ENCODE data around the gene ARHGAP22. TPM values are rescaled to one million over a fixed set of nuclear protein-coding genes. Genes with fewer than 3 reads are reported as not detected.

ARHGAP22 gene
- total RNA-seq, 1 donor from 2014 or later = 1.0 TPM

GRCh38 chr10:48634198-48634983 is 29.5 kb upstream of the ARHGAP22 start:
- Histone ChIP-seq H3K4me3 (ENCODE audit: low read length in 3 of 3) (no peak overlapping the region), H3K4me1 (ENCODE audit: control insufficient read depth in 3 of 3, insufficient read depth in 3 of 3, low read length in 3 of 3) (peaks cover 0 to 24% (median 0%) of the 10 kb centered on the region in 3 donors), H3K27ac (ENCODE audit: low read depth, low read length) (peak overlapping the region; percentile 23), H3K9me3 (ENCODE audit: control insufficient read depth in 3 of 3, low read length in 3 of 3) (no peaks in the 10 kb centered on the region), H3K9ac (ENCODE audit: low read depth in 1 of 3, low read length in 3 of 3) (no peak overlapping the region), H3K27me3 (ENCODE audit: control insufficient read depth in 3 of 3, insufficient read depth in 3 of 3, low read length in 3 of 3) (peaks cover 0 to 6% (median 4%) of the 10 kb centered on the region in 3 donors), H3K36me3 (ENCODE audit: control insufficient read depth in 3 of 3, insufficient read depth in 3 of 3, low read length in 3 of 3) (no peaks in the 10 kb centered on the region)

- peaks cover 0 to 19% (median 0%) of the 10 kb centered on the region in 3 donors for H3K4me1 ChIP-seq (ENCODE audit: control insufficient read depth in 3 of 3, insufficient read depth in 3 of 3, low read length in 3 of 3)
- no peak overlapping the region for H3K9ac ChIP-seq (ENCODE audit: low read depth in 1 of 3, low read length in 3 of 3)
- no peak overlapping the region for H3K4me3 ChIP-seq (ENCODE audit: low read length in 3 of 3)
- no peaks in the 10 kb centered on the region for H3K9me3 ChIP-seq (ENCODE audit: control insufficient read depth in 3 of 3, low read length in 3 of 3)
- H3K27ac ChIP-seq (ENCODE audit: low read depth, low read length) = peak overlapping the region; percentile 22
- H3K36me3 ChIP-seq (ENCODE audit: control insufficient read depth in 3 of 3, insufficient read depth in 3 of 3, low read length in 3 of 3) = no peaks in the 10 kb centered on the region
- H3K27me3 ChIP-seq (ENCODE audit: control insufficient read depth in 3 of 3, insufficient read depth in 3 of 3, low read length in 3 of 3) = peaks cover 0 to 6% (median 4%) of the 10 kb centered on the region in 3 donors
Observed at GRCh38 chr10:48633381-48634197, 28.7 kb upstream of the ARHGAP22 start.

GRCh38 chr10:48632166-48632565 is 27.3 kb upstream of the ARHGAP22 start:
- Histone ChIP-seq H3K9me3 (ENCODE audit: control insufficient read depth in 3 of 3, low read length in 3 of 3) (no peaks in the 10 kb centered on the region), H3K27ac (ENCODE audit: low read depth, low read length) (no peak overlapping the region), H3K36me3 (ENCODE audit: control insufficient read depth in 3 of 3, insufficient read depth in 3 of 3, low read length in 3 of 3) (no peaks in the 10 kb centered on the region), H3K4me3 (ENCODE audit: low read length in 3 of 3) (no peak overlapping the region), H3K4me1 (ENCODE audit: control insufficient read depth in 3 of 3, insufficient read depth in 3 of 3, low read length in 3 of 3) (peaks cover 0 to 19% (median 0%) of the 10 kb centered on the region in 3 donors), H3K9ac (ENCODE audit: low read depth in 1 of 3, low read length in 3 of 3) (no peak overlapping the region), H3K27me3 (ENCODE audit: control insufficient read depth in 3 of 3, insufficient read depth in 3 of 3, low read length in 3 of 3) (peaks cover 0 to 6% (median 4%) of the 10 kb centered on the region in 3 donors)

DNA sequence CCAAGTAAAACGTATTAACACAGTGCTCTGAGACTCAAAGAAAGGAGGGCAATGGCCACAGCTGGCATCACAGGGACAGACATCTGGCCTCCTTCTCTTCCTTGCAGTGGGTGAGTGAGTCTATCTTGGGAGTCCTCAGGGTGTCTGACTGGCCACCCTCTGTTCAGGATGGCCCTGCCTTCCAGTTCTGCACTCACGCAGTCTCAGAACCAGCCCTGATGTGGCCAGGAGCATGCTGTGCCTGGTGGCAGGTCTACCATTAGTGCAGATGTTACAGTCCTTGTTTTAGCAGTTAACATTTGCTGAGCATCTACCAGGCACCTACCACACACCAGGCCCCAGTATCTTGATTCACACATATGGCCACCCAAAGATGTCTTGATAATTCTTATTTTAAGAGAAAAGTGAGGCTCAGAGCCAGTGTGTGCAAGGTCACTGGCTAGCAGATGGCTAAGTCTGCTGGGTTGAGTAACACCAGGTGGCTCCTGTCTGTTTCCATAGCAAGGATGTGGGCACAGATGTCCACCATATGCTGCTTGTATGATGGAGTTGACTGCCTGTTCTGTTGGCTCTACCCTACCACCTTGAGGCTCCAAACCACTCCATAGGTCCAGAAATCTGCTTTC is 23.2 kb upstream of the ARHGAP22 start:
- Histone ChIP-seq H3K4me3 (ENCODE audit: low read length in 3 of 3) (no peak overlapping the region), H3K4me1 (ENCODE audit: control insufficient read depth in 3 of 3, insufficient read depth in 3 of 3, low read length in 3 of 3) (no peaks in the 10 kb centered on the region), H3K9me3 (ENCODE audit: control insufficient read depth in 3 of 3, low read length in 3 of 3) (no peaks in the 10 kb centered on the region), H3K9ac (ENCODE audit: low read depth in 1 of 3, low read length in 3 of 3) (no peak overlapping the region), H3K27me3 (ENCODE audit: control insufficient read depth in 3 of 3, insufficient read depth in 3 of 3, low read length in 3 of 3) (no peaks in the 10 kb centered on the region), H3K27ac (ENCODE audit: low read depth, low read length) (no peak overlapping the region), H3K36me3 (ENCODE audit: control insufficient read depth in 3 of 3, insufficient read depth in 3 of 3, low read length in 3 of 3) (no peaks in the 10 kb centered on the region)

- Histone ChIP-seq H3K36me3 (ENCODE audit: control insufficient read depth in 3 of 3, insufficient read depth in 3 of 3, low read length in 3 of 3) (no peaks in the 10 kb centered on the region), H3K27me3 (ENCODE audit: control insufficient read depth in 3 of 3, insufficient read depth in 3 of 3, low read length in 3 of 3) (no peaks in the 10 kb centered on the region), H3K4me1 (ENCODE audit: control insufficient read depth in 3 of 3, insufficient read depth in 3 of 3, low read length in 3 of 3) (no peaks in the 10 kb centered on the region), H3K4me3 (ENCODE audit: low read length in 3 of 3) (no peak overlapping the region), H3K9ac (ENCODE audit: low read depth in 1 of 3, low read length in 3 of 3) (no peak overlapping the region), H3K27ac (ENCODE audit: low read depth, low read length) (no peak overlapping the region), H3K9me3 (ENCODE audit: control insufficient read depth in 3 of 3, low read length in 3 of 3) (no peaks in the 10 kb centered on the region)
Observed at GRCh38 chr10:48626986-48627731, 22.3 kb upstream of the ARHGAP22 start.

DNA sequence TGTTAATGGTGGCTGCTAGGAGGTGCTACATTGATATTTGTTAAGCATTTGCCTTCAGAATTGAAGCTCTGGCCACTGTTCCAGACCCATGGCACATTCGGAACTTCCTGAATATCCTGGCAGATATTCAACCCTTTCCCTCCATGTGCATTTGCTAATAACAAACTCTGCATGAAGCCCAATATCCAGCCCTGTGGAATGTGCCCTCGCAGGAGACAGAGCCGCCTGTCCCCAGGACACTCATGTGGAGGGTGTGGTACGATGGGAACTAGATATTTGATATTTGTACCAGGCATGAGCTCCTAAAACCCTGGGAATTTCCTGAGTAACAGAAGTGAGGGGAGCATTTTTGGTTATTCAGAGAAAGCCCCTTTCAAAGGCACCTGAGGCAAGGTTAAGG is 21.6 kb upstream of the ARHGAP22 start:
- Histone ChIP-seq H3K27ac (ENCODE audit: low read depth, low read length) (no peak overlapping the region), H3K4me1 (ENCODE audit: control insufficient read depth in 3 of 3, insufficient read depth in 3 of 3, low read length in 3 of 3) (no peaks in the 10 kb centered on the region), H3K27me3 (ENCODE audit: control insufficient read depth in 3 of 3, insufficient read depth in 3 of 3, low read length in 3 of 3) (no peaks in the 10 kb centered on the region), H3K9me3 (ENCODE audit: control insufficient read depth in 3 of 3, low read length in 3 of 3) (no peaks in the 10 kb centered on the region), H3K9ac (ENCODE audit: low read depth in 1 of 3, low read length in 3 of 3) (no peak overlapping the region), H3K4me3 (ENCODE audit: low read length in 3 of 3) (no peak overlapping the region), H3K36me3 (ENCODE audit: control insufficient read depth in 3 of 3, insufficient read depth in 3 of 3, low read length in 3 of 3) (no peaks in the 10 kb centered on the region)

- H3K4me3 ChIP-seq (ENCODE audit: low read length in 3 of 3) = no peak overlapping the region
- no peak overlapping the region for H3K9ac ChIP-seq (ENCODE audit: low read depth in 1 of 3, low read length in 3 of 3)
- H3K9me3 ChIP-seq (ENCODE audit: control insufficient read depth in 3 of 3, low read length in 3 of 3) = no peaks in the 10 kb centered on the region
- H3K27me3 ChIP-seq (ENCODE audit: control insufficient read depth in 3 of 3, insufficient read depth in 3 of 3, low read length in 3 of 3) = no peaks in the 10 kb centered on the region
- no peak overlapping the region for H3K27ac ChIP-seq (ENCODE audit: low read depth, low read length)
- H3K4me1 ChIP-seq (ENCODE audit: control insufficient read depth in 3 of 3, insufficient read depth in 3 of 3, low read length in 3 of 3) = no peaks in the 10 kb centered on the region
- H3K36me3 ChIP-seq (ENCODE audit: control insufficient read depth in 3 of 3, insufficient read depth in 3 of 3, low read length in 3 of 3) = no peaks in the 10 kb centered on the region
Observed at GRCh38 chr10:48625826-48626134, 20.9 kb upstream of the ARHGAP22 start.

- no peaks in the 10 kb centered on the region for H3K9me3 ChIP-seq (ENCODE audit: control insufficient read depth in 3 of 3, low read length in 3 of 3)
- H3K4me1 ChIP-seq (ENCODE audit: control insufficient read depth in 3 of 3, insufficient read depth in 3 of 3, low read length in 3 of 3) = no peaks in the 10 kb centered on the region
- H3K4me3 ChIP-seq (ENCODE audit: low read length in 3 of 3) = no peak overlapping the region
- no peak overlapping the region for H3K9ac ChIP-seq (ENCODE audit: low read depth in 1 of 3, low read length in 3 of 3)
- H3K27ac ChIP-seq (ENCODE audit: low read depth, low read length) = no peak overlapping the region
- H3K36me3 ChIP-seq (ENCODE audit: control insufficient read depth in 3 of 3, insufficient read depth in 3 of 3, low read length in 3 of 3) = no peaks in the 10 kb centered on the region
- H3K27me3 ChIP-seq (ENCODE audit: control insufficient read depth in 3 of 3, insufficient read depth in 3 of 3, low read length in 3 of 3) = no peaks in the 10 kb centered on the region
Observed at GRCh38 chr10:48623607-48624132, 18.8 kb upstream of the ARHGAP22 start.

DNA sequence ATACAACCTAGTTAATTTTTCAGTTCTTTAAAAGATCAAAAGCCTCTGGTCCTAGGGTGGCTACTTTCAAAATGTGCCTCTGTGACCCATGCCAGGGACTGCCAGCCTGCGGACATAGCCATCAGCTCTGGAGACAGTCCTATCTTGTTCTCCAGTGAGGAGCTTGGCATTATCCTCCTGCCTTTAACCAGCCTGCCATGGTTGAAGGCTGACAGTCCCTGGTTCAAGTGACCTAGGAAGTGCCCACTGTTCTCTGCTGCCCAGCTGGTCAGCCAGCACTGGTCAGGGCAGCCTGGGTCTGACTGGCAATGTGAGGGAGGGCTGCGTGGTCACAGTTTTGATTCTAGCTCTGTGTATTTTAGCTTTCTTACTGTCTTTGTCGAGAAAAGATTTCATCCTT is 18.1 kb upstream of the ARHGAP22 start:
- H3K9ac ChIP-seq (ENCODE audit: low read depth in 1 of 3, low read length in 3 of 3) = no peak overlapping the region
- H3K4me1 ChIP-seq (ENCODE audit: control insufficient read depth in 3 of 3, insufficient read depth in 3 of 3, low read length in 3 of 3) = no peaks in the 10 kb centered on the region
- H3K27me3 ChIP-seq (ENCODE audit: control insufficient read depth in 3 of 3, insufficient read depth in 3 of 3, low read length in 3 of 3) = no peaks in the 10 kb centered on the region
- no peaks in the 10 kb centered on the region for H3K9me3 ChIP-seq (ENCODE audit: control insufficient read depth in 3 of 3, low read length in 3 of 3)
- H3K4me3 ChIP-seq (ENCODE audit: low read length in 3 of 3) = no peak overlapping the region
- H3K27ac ChIP-seq (ENCODE audit: low read depth, low read length) = no peak overlapping the region
- H3K36me3 ChIP-seq (ENCODE audit: control insufficient read depth in 3 of 3, insufficient read depth in 3 of 3, low read length in 3 of 3) = no peaks in the 10 kb centered on the region
